RPMI7951 (cell line): ENCODE results near the gene MT1M. TPM values are rescaled to one million over a fixed set of nuclear protein-coding genes. Genes with fewer than 3 reads are reported as not detected.
"Not testable (repeated sequence)": the region's sequence is repeated elsewhere in the genome, so short reads cannot be mapped to it uniquely, and the experiment has no call there.

ENCODE experiments used
- DNase-seq: peaks from one replicate; pipeline ENCODE4 v3.0.0-alpha.2; 2012; ENCODE audit warnings: low read depth
- total RNA-seq: library from RNA; depleted of rRNA; stranded (reverse); fragments of >200 nt; shearing (Covaris generic); gene quantifications from 2 replicates; pipeline ENCODE4 v1.2.3, GENCODE V29; 2014; rRNA removed

Gene MT1M
- 2.3 and 4.5 TPM in 2 replicates for total RNA-seq

DNA sequence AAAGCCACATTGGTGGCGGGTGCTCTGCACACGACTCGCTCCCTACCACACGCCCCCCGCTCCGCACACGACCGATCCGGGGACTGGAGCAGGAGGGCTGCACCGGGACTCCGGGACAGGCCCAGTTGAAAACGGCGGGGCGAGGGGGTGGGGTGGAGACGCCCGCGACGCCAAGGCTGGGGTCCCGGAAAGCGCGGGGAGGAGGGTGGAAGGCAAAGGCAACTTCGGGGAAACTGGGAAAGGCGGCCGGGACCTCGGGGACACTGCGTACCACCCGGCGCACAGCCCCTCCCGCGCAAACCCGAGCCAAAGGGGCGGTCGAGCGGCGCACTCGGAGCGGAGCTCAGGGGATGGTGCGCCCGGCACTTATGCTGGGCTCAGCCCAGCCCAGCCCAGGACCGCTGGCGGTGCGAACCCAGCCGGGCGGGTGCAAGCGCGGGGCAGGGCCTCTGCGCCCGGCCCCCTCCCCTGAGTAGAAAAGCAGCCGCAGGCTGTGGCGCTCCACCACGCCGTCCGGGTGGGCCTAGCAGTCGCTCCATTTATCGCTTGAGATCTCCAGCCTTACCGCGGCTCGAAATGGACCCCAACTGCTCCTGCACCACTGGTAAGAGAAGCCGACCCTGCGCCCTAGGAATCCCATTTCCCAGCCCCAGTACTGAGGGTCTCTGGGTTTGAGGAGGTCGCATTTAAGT is at the start of gene MT1M:
TSS of gene MT1M (plus strand) at position 504 of the 692 bp plus-strand sequence. CDS start at position 577, 73 bp downstream.
- DNase-seq = peak; percentile 26

DNA sequence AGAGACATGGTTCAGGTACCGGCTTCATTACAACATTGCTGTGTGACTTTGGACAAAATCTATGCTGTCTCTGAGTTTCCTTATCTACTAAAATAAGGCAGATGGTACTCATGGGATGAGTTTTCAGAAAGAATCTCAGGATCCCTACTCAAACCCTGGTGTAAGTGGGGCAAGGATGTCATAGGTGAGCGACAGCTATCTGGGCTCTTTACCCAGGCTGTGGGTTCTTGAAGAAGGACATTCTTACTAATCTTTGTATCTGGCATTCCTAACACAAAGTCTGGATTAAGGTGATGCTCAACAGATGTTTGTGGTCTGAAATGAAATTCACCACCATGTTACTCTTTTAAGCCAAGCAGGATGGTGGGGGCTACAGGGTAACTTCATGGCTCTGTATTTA is 49.5 kb upstream of the MT1M start:
- not testable (repeated sequence) for DNase-seq

DNA sequence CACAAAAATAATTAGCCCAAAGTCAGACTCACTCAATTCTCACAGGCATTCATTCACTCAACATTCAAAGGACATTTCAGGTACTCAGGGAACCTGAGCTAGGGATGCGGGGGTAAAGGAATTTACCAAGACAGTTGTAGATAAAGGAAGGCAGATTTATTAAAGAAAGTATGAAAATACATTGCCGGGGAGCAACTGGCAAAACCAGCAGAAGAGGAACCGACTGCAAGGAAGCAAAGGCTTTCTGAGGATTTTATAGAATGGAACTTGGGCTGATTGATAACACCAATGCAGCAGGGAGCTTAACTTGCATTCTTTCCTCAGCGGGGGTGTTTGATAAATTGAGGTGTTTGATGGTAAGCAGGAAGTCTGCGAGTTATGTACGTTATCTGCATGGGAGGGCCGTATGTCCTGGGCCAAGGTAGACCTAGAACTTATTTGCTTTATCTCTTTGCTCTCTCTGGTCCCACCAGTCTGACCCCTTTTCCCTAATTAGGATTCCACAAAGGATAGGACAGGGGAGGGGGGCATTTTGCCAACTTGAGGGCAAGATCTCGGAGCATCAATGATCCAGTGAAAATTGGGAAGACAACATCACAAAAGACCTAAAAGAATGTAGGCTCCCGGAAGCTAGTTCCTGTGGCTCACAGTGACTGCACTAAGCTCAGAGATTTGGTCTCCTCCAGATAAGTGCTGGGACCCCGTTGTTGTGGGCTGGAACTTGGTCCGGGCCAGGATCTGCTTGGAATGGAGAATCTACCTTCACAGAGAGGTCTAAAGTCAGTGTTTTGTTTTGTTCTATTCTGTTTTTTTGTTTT is 48.9 kb upstream of the MT1M start:
- DNase-seq = no peak

DNA sequence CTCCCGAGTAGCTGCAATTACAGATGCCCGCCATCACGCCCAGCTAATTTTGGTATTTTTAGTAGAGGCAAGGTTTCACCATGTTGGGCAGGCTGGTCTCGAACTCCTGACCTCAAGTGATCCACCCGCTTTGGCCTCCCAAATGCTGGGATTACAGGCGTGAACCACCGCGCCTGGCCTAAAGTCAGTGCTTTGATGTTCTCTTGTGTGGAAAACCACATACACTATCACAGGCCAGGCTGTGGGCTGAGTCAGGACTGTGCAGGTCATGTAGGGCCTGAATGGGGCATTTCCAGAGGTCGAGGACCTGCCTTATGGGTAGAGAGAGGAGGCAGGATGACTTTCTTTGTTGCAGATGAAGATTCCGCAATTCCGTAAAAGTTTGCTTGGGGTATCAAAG is 48.2 kb upstream of the MT1M start:
- DNase-seq = no peak

DNA sequence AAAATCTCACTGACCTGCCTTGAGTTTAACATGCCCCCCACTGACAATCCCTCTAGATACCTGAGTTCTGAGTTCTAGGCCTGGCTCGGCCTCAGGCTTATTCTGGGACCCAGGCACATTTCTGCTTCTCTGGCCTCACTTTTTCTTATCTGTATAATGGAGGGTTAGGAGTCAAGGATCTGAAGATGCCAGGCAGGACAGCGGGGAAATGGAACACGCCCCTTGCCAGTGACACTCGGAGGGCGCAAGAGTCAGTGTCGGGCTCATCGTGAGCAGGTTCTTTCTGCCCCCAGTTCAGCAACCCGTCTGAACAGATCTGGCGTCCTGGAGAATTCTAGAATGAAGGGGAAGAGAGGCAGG is 43.7 kb upstream of the MT1M start:
- no peak for DNase-seq

DNA sequence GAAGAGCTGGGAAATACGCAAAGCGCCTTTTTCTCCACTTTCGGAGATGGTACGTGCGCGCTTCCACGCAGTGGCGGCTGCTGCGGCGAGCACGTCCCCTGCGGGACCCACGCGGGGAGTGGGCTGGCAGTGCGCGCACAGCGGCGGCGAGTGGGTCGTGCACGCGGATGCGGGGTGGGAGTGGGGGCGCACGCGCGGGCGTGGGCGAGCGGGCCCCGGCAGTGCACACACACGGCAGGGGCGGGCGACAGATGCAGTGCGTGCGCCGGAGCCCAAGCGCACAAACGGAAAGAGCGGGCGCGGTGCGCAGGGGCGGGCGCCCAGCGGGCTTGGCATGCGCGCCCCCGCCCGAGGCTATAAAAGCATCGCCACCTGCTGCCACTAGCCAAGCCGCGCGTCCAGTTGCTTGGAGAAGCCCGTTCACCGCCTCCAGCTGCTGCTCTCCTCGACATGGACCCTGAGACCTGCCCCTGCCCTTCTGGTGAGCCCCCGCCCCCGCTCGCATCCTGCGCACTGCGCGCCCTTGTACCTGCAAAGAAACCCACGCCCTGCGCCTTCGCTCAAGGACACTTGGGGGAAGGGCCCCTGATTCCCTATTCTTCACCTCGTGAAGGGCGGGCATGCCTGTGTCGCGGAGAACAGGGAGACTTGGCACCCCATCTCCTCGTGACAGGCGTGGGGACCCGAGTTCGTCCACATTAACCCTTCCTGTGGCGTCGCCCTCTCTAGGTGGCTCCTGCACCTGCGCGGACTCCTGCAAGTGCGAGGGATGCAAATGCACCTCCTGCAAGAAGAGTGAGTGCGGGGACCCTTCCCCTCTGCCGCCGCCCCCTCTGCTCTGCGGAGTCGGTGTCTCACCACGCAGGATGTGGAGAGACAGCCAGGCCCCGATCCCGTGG is 43.1 kb upstream of the MT1M start, which contains the start of gene MT3:
TSS of gene MT3 (plus strand) at position 388 of the 899 bp plus-strand sequence. CDS start at position 451, 63 bp downstream.
- peak; percentile 23 for DNase-seq

DNA sequence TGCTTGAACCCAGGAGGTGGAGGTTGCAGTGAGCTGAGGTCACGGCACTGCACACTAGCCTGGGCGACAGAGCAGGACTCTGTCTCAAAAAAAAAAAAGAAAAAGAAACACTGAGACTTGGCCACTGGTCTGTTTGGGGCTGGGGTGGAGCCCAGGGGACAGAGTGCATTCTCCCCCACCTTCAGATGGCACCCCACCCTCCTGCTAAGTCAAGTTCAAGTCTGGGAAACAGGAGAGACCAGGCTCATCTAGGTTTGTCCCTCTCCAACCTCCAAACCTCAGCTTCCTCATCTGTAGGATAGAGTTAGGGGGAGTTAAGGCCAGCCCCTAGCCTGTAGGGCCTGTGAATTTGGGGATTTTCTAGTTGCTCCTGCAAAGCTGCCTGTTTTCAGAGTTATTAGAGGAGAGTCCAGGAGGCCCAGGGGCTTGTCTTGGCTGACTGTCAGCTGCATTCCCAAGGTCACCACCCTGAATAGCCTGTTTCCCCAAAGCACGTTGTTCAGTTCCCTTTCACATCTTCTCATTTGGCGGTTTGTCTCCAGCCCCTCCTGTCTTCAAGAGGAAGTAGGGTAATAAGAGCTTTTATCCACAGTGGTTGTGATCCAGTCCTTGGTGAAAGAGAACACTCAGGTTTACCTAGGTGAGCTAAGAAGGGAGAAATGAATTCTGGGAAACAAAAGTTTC is 40.9 kb upstream of the MT1M start:
- DNase-seq = no peak

DNA sequence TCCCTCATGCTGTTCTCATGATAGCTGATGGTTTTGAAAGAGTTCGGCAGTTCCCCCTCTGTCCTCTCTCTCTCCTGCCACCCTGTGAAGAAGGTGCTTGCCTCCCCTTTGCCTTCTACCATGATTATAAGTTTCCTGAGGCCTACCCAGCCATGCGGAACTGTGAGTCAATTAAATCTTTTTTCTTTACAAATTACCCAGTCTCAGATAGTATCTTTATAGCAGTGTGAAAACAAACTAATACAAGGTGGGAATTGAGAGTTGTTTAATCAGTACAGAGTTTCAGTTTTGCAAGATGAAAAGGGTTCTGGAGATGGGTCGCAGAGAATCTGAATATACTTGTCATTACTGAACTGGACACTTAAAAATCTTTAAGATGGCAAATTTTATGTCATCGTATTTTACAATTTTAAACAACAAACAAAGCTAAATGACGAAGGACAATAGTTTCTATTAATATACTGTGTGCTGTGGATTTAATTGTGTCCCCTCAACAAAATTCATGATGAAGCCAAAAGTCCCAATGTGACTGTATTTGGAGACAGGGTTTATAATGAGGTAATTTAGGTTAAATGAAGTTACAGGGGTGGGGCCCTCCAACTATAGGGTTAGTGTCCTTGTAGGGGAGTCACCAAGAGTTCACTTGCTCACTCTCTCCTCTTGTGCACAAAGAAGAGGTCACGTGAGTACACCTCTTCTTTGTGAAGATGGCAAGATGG is 38.7 kb upstream of the MT1M start:
- DNase-seq = no peak

DNA sequence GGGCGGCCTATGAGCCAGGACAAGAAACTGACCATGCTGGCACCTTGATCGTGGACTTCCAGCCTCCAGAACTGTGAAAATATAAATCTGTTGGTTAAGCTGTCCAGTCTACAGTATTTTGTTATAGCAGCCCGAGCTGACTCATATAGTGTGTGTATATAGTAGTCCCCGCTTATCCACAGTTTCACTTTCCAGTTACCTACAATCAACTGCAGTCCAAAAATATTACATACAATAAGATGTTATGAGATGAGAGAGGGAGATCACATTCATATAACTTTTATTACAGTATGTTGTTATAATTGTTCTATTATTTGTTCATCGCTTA is 38.2 kb upstream of the MT1M start:
- DNase-seq = no peak

DNA sequence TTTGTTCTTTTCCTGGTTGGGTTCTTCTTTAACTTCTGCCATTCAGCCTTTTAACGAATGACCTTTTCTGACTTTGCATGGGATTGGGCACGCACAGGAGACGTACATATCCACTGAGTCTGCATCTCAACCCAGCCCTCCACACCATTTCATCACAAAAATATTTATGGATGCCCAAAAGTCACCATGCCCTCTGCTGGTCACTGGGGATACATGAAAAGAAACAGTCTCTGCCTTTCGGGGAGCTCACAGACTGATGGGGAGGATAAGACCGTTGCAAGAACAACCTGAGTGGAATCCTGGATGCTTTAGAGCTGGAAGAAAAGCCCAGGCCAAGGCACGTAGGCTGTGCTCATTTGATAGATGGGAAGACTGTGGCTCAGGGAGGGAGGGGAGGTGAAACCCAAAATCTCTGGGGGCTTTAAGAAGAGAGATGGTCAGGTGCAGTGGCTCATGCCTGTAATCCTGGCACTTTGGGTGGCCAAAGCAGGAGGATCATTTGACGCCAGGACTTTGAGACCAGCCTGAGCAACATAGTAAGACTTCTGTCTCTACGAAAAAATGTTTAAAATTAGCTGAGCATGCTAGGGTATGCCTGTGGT is 32.0 kb upstream of the MT1M start:
- DNase-seq = peak; percentile 74

DNA sequence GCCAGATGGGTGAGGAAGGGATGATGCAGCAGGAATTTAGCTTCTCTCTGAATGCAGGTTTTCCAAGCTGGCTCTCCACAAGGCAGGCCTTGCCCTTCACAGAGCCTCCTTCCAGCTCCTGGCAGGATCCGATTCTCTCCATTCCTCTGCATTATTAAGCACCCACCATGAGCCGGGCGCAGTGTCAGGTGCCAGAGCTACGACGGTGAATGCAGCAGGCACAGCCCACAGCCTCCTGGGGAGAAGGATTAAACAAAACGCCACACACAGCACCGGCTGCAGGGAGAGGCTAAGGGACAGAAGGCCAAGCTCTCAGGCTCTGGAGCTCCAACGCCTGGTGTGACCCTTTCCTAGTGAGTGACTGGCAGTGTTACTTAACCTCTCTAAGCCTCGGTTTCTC is 31.1 kb upstream of the MT1M start:
- DNase-seq = no peak

DNA sequence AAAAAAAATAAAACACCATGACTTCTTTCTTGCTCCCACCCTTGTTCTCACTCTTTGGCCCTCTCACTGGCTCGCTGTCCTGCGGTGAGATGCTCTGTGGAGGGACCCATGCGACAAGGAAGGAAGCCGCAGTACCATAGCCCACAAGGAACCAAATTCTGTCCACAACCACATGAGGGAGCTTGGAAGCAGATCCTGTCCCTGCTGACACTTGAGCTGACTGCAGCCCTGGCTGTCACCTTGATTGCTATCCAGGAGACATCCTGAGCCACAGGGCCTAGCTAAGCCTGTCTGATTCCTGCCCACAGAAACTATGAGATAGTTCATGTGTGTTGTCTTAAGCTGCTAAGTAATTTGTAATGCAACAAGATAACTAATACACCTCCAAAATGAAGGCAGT is 28.9 kb upstream of the MT1M start:
- DNase-seq = peak; percentile 64

DNA sequence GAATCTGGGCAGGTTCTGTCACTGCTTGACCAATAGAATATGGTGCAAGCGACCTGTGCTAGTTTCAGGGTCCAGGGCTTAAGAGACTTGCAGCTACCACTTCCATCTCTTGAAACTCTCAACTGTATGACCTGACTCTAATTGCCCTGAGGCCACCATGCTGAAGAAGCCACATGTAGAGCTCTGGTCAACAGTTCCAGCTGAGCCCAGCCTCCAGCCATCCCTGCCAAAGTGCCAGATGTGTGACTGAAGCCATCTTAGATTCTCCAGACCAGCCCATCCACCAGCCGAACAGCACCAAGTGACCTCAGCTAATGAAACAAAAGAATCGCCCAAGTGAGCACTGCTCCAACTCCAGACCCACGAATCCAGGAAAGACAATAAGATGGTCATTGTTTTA is 27.5 kb upstream of the MT1M start:
- peak; percentile 90 for DNase-seq

DNA sequence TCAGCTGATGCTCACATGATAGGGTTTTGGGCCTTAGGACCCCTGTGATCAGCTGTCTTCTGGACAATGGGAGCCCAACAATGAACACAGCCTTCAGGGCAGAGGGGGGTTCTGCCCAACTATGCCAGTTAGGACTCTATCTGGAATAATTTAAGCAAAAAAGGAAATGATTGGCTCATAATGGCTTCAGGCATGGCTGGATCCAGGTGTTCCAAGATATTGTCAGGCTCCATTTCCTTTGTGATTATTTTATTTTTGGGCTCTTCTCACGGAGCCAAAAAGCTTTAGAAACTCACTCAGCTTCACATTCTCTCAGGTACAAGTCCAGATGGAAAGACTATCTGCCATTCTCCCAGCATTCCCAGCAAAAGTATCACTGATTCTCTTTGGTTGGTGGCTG is 27.0 kb upstream of the MT1M start:
- DNase-seq = no peak

DNA sequence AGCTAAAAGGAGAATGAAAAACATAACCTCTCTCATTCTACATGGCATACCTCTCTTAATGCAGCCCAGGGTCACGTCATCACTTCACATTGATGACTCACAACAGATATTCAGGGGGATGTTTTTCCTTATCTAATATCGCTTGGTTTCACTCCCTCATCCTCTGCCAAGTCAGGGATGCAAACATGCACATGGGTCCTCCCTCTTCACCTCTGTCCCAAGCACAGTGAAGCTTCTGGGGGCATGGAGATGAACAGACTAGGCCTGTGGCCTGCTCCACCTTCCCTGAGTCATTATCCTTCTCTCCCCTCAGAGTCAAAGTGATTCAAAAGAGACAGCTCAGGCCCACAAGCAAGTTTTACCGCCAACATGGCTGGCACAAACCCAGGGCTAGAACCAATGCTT is 26.4 kb upstream of the MT1M start:
- DNase-seq = peak; percentile 95

DNA sequence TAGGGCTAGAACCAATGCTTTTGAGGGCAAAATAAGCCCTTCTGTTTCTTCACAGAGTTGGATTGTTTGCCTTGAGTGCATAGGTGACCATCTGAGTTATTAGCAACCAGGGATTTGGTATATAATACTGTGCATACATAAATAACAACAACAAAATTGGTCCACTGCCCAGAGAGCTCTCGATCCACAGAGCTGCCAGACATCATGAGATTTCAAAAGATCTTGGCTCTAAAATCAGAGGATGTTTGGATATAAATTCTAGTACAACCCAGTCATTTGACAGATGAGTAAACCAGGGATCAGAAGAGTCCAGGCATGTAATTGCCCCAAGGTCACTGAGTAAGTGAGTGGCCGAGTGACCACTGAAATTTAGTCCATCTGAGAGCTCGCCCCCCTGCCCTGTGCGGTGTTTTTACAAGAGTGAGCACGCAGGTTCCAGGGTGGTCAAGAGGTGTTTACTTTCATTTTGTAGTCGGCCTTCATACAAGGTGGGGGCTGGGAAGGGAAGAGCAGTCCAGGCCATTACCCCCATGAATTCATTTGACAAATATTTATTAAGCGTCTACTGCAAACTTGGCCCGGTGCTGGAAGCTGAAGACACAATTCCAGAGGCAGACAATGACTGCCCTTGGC is 25.9 kb upstream of the MT1M start:
- peak; percentile 97 for DNase-seq

DNA sequence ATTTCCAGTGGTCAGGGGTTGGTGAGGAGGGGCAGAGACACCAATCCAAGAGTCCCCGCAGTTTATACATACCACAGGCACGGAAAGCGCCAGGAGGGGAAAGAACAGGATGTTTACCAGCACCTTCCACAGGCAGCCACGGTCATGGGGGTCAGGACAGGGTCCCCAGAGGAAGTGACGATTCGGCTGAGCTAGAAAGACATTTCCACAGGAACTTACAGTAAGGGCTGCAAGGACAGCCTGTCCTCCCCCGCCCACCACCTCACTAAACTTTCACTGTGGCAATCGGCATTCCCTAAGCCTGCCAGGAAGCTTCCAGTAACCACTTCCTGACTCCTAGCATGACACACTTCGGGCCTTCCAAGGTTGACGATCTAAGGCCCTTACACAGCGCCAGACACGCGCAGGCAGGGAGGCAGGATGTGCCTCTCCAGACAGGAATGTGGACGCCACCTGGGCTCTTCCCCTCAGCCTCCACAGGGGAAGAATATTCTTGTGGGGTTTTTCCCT is 25.3 kb upstream of the MT1M start:
- DNase-seq = peak; percentile 100

DNA sequence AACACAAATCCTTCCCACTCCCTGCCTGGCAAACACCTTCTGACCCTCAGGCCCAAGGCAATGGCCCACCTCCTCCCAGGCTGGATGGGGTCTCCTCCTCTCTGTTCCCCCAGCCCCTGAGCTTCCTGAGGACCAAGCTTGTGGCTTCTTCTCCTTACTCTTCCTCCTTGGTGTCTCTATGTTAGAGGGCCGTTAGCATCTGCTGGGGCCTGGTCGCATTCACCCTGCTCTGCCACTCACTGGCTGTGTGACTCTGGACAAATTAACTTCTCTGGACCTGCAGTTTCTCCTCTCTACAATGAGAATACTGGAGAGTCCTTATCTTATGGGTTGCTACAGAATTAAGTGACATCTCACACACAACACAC is 24.8 kb upstream of the MT1M start:
- no peak for DNase-seq

DNA sequence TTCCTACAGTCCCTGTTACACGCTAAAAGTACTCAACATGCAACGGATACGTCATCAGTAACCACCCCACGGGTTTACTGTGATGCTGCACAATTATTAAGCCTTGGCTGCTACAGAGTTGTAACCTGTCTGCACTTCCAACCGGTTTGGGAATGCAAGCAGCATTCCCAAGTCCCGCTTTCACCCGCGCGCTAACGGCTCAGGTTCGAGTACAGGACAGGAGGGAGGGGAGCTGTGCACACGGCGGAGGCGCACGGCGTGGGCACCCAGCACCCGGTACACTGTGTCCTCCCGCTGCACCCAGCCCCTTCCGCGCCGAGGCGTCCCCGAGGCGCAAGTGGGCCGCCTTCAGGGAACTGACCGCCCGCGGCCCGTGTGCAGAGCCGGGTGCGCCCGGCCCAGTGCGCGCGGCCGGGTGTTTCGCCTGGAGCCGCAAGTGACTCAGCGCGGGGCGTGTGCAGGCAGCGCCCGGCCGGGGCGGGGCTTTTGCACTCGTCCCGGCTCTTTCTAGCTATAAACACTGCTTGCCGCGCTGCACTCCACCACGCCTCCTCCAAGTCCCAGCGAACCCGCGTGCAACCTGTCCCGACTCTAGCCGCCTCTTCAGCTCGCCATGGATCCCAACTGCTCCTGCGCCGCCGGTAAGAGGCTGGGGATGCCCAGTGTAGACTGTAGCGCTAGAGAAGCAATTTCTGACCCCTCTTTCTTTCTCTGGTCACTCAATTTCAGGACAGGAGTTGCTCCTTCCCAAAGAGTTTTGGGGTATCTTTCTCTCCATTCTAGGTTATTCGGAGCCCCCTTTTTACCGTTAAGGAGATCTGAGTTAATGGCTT is 24.2 kb upstream of the MT1M start, which contains the start of gene MT2A:
TSS of gene MT2A (plus strand) at position 542 of the 833 bp plus-strand sequence. CDS start at position 614, 72 bp downstream.
- DNase-seq = peak; percentile 98
